ENCODE results near the gene TBC1D10A. TPM values are rescaled to one million over a fixed set of nuclear protein-coding genes. Genes with fewer than 3 reads are reported as not detected.

The TBC1D10A gene
- total RNA-seq, 1 experiment from 2014 or later = 8.4 TPM

DNA sequence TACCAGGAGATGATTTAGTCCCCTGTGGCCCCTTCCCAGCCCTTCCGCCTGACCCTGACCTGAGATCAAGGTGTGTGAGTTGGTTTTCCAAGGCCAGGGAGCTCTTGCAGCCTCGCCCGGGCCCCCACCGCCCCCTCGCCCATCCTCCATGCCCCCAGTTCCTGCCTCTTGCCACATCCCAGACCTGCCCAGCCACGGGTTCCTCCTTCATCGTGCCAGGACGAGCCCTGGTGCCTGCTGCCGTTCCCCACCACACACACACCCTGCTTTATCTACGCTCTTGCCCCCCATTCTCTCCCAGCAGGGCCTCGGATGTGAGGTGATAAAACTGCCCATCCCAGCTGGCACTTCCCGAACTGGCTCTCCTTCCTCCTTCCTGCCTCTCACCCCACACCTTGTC lies 78.8 kb downstream of the TBC1D10A start:
- TF ChIP-seq CTCF (conservative IDR thresholded peaks at IDR 0.05) = no peak
- Mint-ChIP-seq H3K9me3 (no peaks in the 10 kb centered on the region), H3K27ac (no peak overlapping the region; a peak in 1 of 7 replicates), H3K4me3 (peak overlapping the region in 1 of 2 experiments; percentile 12; a peak in 1 of 5 replicates), H3K27me3 (ENCODE audit: low read depth) (peaks cover 9% of the 10 kb centered on the region), H3K4me1 (peaks cover 31 to 33% of the 10 kb centered on the region in 2 experiments), H3K36me3 (ENCODE audit: insufficient read depth in 1 of 3, low read depth in 3 of 3) (peaks cover 0 to 7% (median 6%) of the 10 kb centered on the region in 3 experiments; a peak in 4 of 7 replicates)
- Histone ChIP-seq H3K23me2 (ENCODE audit: insufficient read length, low read depth, low read length, poor library complexity, severe bottlenecking) (peaks cover 9% of the 10 kb centered on the region), H3K56ac (ENCODE audit: insufficient read length, low read depth, low read length) (no peak overlapping the region), H3K4me2 (ENCODE audit: insufficient read depth, insufficient read length, low read length) (no peak overlapping the region), H2BK120ac (ENCODE audit: low read depth, low read length, poor library complexity, severe bottlenecking) (no peak overlapping the region), H3K79me1 (ENCODE audit: insufficient read depth, low read depth, low read length, poor library complexity, severe bottlenecking) (no peaks in the 10 kb centered on the region), H2AFZ (ENCODE audit: low read length) (no peak overlapping the region), H3K79me2 (ENCODE audit: insufficient read depth, low read length) (no peaks in the 10 kb centered on the region), H2BK5ac (ENCODE audit: insufficient read length, low read length) (no peak overlapping the region), H3K9ac (ENCODE audit: extremely low read depth, insufficient read length, low read length) (no peak overlapping the region), H2AK5ac (ENCODE audit: insufficient read length, low read length) (no peak overlapping the region), H3K27me3 (ENCODE audit: insufficient read depth, low read length) (no peaks in the 10 kb centered on the region), H4K91ac (ENCODE audit: insufficient read length, low read depth, low read length) (no peak overlapping the region), H3K9me3 (ENCODE audit: control insufficient read depth, low read depth, low read length) (no peaks in the 10 kb centered on the region), H3K27ac (ENCODE audit: insufficient read length, low read depth, low read length) (no peak overlapping the region), H3T11ph (ENCODE audit: low read length) (no peak overlapping the region), H4K20me1 (ENCODE audit: control insufficient read depth, insufficient read depth, insufficient read length) (peaks cover 3% of the 10 kb centered on the region), H3K4me1 (ENCODE audit: insufficient read depth, low read length) (peaks cover 3% of the 10 kb centered on the region; the same call in 1 of the 2 replicates), H3K23ac (ENCODE audit: insufficient read length, low read depth, low read length) (no peak overlapping the region), H2BK15ac (ENCODE audit: low read depth, low read length) (no peak overlapping the region), H3K14ac (ENCODE audit: insufficient read depth, low read length) (no peak overlapping the region), H2BK20ac (ENCODE audit: low read depth, low read length, poor library complexity, severe bottlenecking) (no peak overlapping the region), H2BK12ac (ENCODE audit: insufficient read length, low read depth, low read length) (no peak overlapping the region), H4K8ac (replicated peaks; ENCODE audit: insufficient read length, low read depth, low read length) (no peak overlapping the region), H3K18ac (ENCODE audit: insufficient read length, low read depth, low read length) (no peak overlapping the region), H4K5ac (ENCODE audit: insufficient read length, low read depth, low read length) (no peak overlapping the region), H3K4ac (ENCODE audit: low read depth, low read length) (no peak overlapping the region)
- DNase-seq = no peak
- no CpG with 5 or more reads among the region's 12 CpGs for WGBS (ENCODE audit: extremely low coverage, insufficient read length, low lambda C conversion rate)

Measured in H9 (cell line).